Activated CD4-positive, alpha-beta memory T cell treated with anti-CD3 and anti-CD28 coated beads for 36 hours (primary cell): Measurements from ENCODE around the gene SYT3. TPM values are rescaled to one million over a fixed set of nuclear protein-coding genes. Genes with fewer than 3 reads are reported as not detected.

Source experiments
- CTCF ChIA-PET: fragments of 350-600 bp; sonication (Branson Sonifier 250); formaldehyde crosslinking; loops from one replicate; lab custom pipeline; 2021; ENCODE audit warnings: antibody characterized with exemption, inconsistent platforms; lab: Charles Lee
- POLR2A ChIA-PET: fragments of 350-600 bp; sonication (Branson Sonifier 250); formaldehyde crosslinking; loops from one replicate; lab custom pipeline; 2021; ENCODE audit warnings: antibody characterized with exemption; lab: Charles Lee
- DNase-seq: peaks from one replicate; pipeline ENCODE4 v3.0.0-alpha.2; 2020
- H3K27ac Mint-ChIP-seq: one replicate; pipeline ENCODE4 v1.8.0; 2021; ENCODE audit warnings: mixed read lengths
- H3K27me3 Mint-ChIP-seq: one replicate; pipeline ENCODE4 v1.8.0; 2021; ENCODE audit warnings: mixed read lengths
- H3K36me3 Mint-ChIP-seq: one replicate; pipeline ENCODE4 v1.8.0; 2021; ENCODE audit warnings: mixed read lengths
- H3K4me1 Mint-ChIP-seq: one replicate; pipeline ENCODE4 v1.8.0; 2021; ENCODE audit warnings: low read depth, mixed read lengths
- H3K4me3 Mint-ChIP-seq: one replicate; pipeline ENCODE4 v1.8.0; 2021; ENCODE audit warnings: mild to moderate bottlenecking, mixed read lengths
- H3K9me3 Mint-ChIP-seq: one replicate; pipeline ENCODE4 v1.8.0; 2021; ENCODE audit warnings: mixed read lengths
- intact Hi-C: fragments of 100-400 bp; cut with micrococcal nuclease; formaldehyde crosslinking; loops from one replicate; pipeline ENCODE4 v1.15.1; 2023
- total RNA-seq, 2 experiments: library from RNA; stranded (reverse); gene quantifications; one replicate each; pipeline ENCODE4 v1.2.3, GENCODE V29; 2021

The SYT3 gene
- total RNA-seq, 2 experiments from 2014 or later = not detected

DNA sequence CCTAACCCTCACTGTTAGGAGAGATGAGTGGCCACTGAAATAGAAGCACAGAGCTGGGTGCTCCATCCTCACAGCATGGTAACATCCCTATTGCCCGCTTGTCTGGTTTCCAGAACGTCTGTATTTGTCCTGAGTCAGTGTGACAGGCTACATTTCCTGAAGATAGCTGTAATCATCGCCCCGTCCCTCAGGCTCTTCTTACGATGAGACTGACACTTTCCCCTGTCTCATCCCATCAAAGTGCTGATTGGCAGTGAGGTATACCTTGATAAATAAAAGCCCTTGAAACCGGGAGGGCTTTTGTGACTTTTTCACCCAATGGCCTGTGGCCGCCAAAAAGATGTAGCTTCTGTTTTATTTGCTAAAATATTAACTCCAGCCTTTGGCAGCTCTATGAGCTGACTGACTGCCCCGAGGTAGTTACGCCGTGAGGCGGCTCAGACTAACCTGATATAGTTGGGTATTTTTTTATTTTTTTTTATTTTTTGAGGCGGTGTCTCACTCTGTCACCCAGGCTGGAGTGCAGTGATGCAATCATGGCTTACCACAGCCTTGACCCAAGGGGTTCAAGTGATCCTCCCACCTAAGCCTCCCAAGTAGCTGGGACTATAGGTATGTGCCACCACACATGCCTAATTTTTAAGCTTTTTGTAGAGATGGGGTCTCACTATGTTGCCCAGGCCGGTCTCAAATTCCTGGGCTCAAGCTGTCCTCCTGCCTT is 65.8 kb downstream of the SYT3 start:
- CTCF ChIA-PET = interaction anchor here (1.2 to 3.4 kb wide), 2 partner anchors 17 to 36 kb away, joined by 3 to 16 read pairs; no protein-coding TSS in a partner anchor
- intact Hi-C loops = no loop called here
- H3K36me3 Mint-ChIP-seq = no peaks in the 10 kb centered on the region
- DNase-seq = no peak
- H3K4me3 Mint-ChIP-seq = no peak overlapping the region
- H3K27ac Mint-ChIP-seq = no peak overlapping the region
- POLR2A ChIA-PET = no interaction called here
- peaks cover 16% of the 10 kb centered on the region for H3K27me3 Mint-ChIP-seq
- no peaks in the 10 kb centered on the region for H3K4me1 Mint-ChIP-seq
- H3K9me3 Mint-ChIP-seq = no peaks in the 10 kb centered on the region

Other genes starting within 250 kb of the SYT3 start
- gene SPIB, start 220.9 kb downstream of the SYT3 start, total RNA-seq = under 1 TPM; 0.45 to 0.80 TPM
- gene MYBPC2, start 207.0 kb downstream of the SYT3 start, total RNA-seq = under 1 TPM; 0.38 to 0.94 TPM
- 10 to 100 TPM; 37.5 to 37.6 TPM for gene EMC10, start 163.4 kb downstream of the SYT3 start, total RNA-seq
- gene GARIN5A, start 163.0 kb downstream of the SYT3 start, total RNA-seq = under 1 TPM; 0.77 to 0.88 TPM
- 10 to 100 TPM; 29.5 to 36.2 TPM for gene JOSD2, start 128.7 kb downstream of the SYT3 start, total RNA-seq
- not detected for gene ASPDH, start 126.0 kb downstream of the SYT3 start, total RNA-seq
- gene LRRC4B, start 71.4 kb downstream of the SYT3 start, total RNA-seq = not detected
- gene C19orf81, start 9.6 kb upstream of the SYT3 start, total RNA-seq = under 1 TPM in 1 of 2 experiments, not detected in 1; 0.69 TPM
- gene SHANK1, start 79.9 kb upstream of the SYT3 start, total RNA-seq = not detected
- gene CLEC11A, start 83.5 kb upstream of the SYT3 start, total RNA-seq = under 1 TPM; 0.41 to 0.71 TPM
- gene GPR32, start 130.6 kb upstream of the SYT3 start, total RNA-seq = not detected
- not detected for gene ACP4, start 150.5 kb upstream of the SYT3 start, total RNA-seq
- under 1 TPM; 0.59 to 0.73 TPM for gene KLK1, start 183.9 kb upstream of the SYT3 start, total RNA-seq
- gene KLK15, start 193.7 kb upstream of the SYT3 start, total RNA-seq = not detected
- not detected for gene KLK3, start 215.0 kb upstream of the SYT3 start, total RNA-seq
- gene KLK2, start 233.6 kb upstream of the SYT3 start, total RNA-seq = not detected